ENCODE data around the gene ACSL1. TPM values are rescaled to one million over a fixed set of nuclear protein-coding genes. Genes with fewer than 3 reads are reported as not detected.

Gene ACSL1
- total and polyA plus RNA-seq, 8 donors = 42.8 to 1,170 (median 51.3) TPM

GRCh38 chr4:184824081-184824775, 1.5 kb downstream of the ACSL1 start:
- H3K27me3 ChIP-seq = no peaks in the 10 kb centered on the region
- peak overlapping the region in 3 of 4 donors; percentile 73 to 86 (median 75) for H3K4me3 ChIP-seq
- H3K9me3 ChIP-seq = no peaks in the 10 kb centered on the region
- H3K4me1 ChIP-seq = peaks cover 17 to 62% (median 42%) of the 10 kb centered on the region in 4 donors
- DNase-seq = no peak
- WGBS, 5 donors = 66 to 78% (median 76%) methylated on average over 13 of the region's 13 CpGs
- intact Hi-C loops (cut with DNase I; ENCODE audit: low total_unique reads) = loop anchor here (10.0 kb wide), 1 partner anchor 79 kb away; no protein-coding TSS in a partner anchor
- H3K36me3 ChIP-seq = no peaks in the 10 kb centered on the region
- H3K27ac ChIP-seq = peak overlapping the region in 4 of 5 donors; percentile 71 to 95 (median 88)
- TF ChIP-seq CTCF (IDR thresholded peaks at IDR 0.05) (no peak), POLR2AphosphoS5 (IDR thresholded peaks at IDR 0.05) (no peak), POLR2A (IDR thresholded peaks at IDR 0.05) (no peak), EP300 (IDR thresholded peaks at IDR 0.05) (no peak)

- no peak for DNase-seq
- H3K4me3 ChIP-seq = peak overlapping the region in 3 of 4 donors; percentile 12 to 86 (median 27)
- TF ChIP-seq POLR2A (IDR thresholded peaks at IDR 0.05) (no peak), POLR2AphosphoS5 (IDR thresholded peaks at IDR 0.05) (no peak), CTCF (IDR thresholded peaks at IDR 0.05) (no peak), EP300 (IDR thresholded peaks at IDR 0.05) (no peak)
- 48 to 84% (median 62%) methylated on average over 2 of the region's 2 CpGs for WGBS, 5 donors
- no peaks in the 10 kb centered on the region for H3K36me3 ChIP-seq
- H3K27me3 ChIP-seq = no peaks in the 10 kb centered on the region
- intact Hi-C loops (cut with DNase I; ENCODE audit: low total_unique reads) = loop anchor here (10.0 kb wide), 1 partner anchor 78 kb away; no protein-coding TSS in a partner anchor
- H3K27ac ChIP-seq = peak overlapping the region in 2 of 5 donors; percentile 23 to 66
- peaks cover 17 to 73% (median 47%) of the 10 kb centered on the region in 4 donors for H3K4me1 ChIP-seq
- no peaks in the 10 kb centered on the region for H3K9me3 ChIP-seq
Measured at GRCh38 chr4:184823014-184823413, 2.8 kb downstream of the ACSL1 start.

GRCh38 chr4:184822356-184822755, 3.4 kb downstream of the ACSL1 start:
- Histone ChIP-seq H3K4me1 (peaks cover 17 to 79% (median 53%) of the 10 kb centered on the region in 4 donors), H3K36me3 (no peaks in the 10 kb centered on the region), H3K27me3 (no peaks in the 10 kb centered on the region), H3K9me3 (no peaks in the 10 kb centered on the region), H3K27ac (peak overlapping the region in 2 of 5 donors; percentile 3 to 66), H3K4me3 (peak overlapping the region in 2 of 4 donors; percentile 27 to 86)
- TF ChIP-seq POLR2AphosphoS5 (IDR thresholded peaks at IDR 0.05) = no peak
- no peak for TF ChIP-seq CTCF (IDR thresholded peaks at IDR 0.05)
- TF ChIP-seq POLR2A (IDR thresholded peaks at IDR 0.05) = no peak
- no peak for TF ChIP-seq EP300 (IDR thresholded peaks at IDR 0.05)
- DNase-seq = no peak
- WGBS, 5 donors = 92 to 98% (median 94%) methylated on average over 9 of the region's 9 CpGs
- intact Hi-C loops (cut with DNase I; ENCODE audit: low total_unique reads) = loop anchor here (10.0 kb wide), 1 partner anchor 78 kb away; no protein-coding TSS in a partner anchor

- intact Hi-C loops (cut with DNase I; ENCODE audit: low total_unique reads) = loop anchor here (10.0 kb wide), 1 partner anchor 76 kb away; no protein-coding TSS in a partner anchor
- Histone ChIP-seq H3K27ac (peak overlapping the region in 4 of 5 donors; percentile 41 to 66 (median 47)), H3K4me1 (peaks cover 17 to 76% (median 45%) of the 10 kb centered on the region in 4 donors), H3K4me3 (peak overlapping the region in 2 of 4 donors; percentile 0 to 86), H3K27me3 (no peaks in the 10 kb centered on the region), H3K9me3 (no peaks in the 10 kb centered on the region), H3K36me3 (no peaks in the 10 kb centered on the region)
- no peak for TF ChIP-seq CTCF (IDR thresholded peaks at IDR 0.05)
- no peak for TF ChIP-seq POLR2A (IDR thresholded peaks at IDR 0.05)
- TF ChIP-seq EP300 (IDR thresholded peaks at IDR 0.05) = no peak
- no peak for TF ChIP-seq POLR2AphosphoS5 (IDR thresholded peaks at IDR 0.05)
- no peak for DNase-seq
- WGBS, 5 donors = 58 to 83% (median 73%) methylated on average over 2 of the region's 2 CpGs
Measured at GRCh38 chr4:184821242-184821641, 4.5 kb downstream of the ACSL1 start.

Data from stomach (tissue), 9 donors.